NCI-H187 (cell line): ENCODE data around the gene CCL22.
"Not testable (repeated sequence)": the region's sequence is repeated elsewhere in the genome, so short reads cannot be mapped to it uniquely, and the experiment has no call there.

Experiments used
- DNase-seq, 2 experiments: peaks; one replicate each; lab custom pipeline; 2025; lab: John Stamatoyannopoulos, UW

Gene CCL22

GRCh38 chr16:57394444-57394843 lies 35.9 kb downstream of the CCL22 start:
- DNase-seq: no peak

- DNase-seq: no peak
These were observed 36.4 kb downstream of the CCL22 start for GRCh38 chr16:57395026-57395425.

- no peak for DNase-seq
These were observed 38.2 kb downstream of the CCL22 start for GRCh38 chr16:57396786-57397185.

GRCh38 chr16:57397493-57397892 lies 38.9 kb downstream of the CCL22 start:
- DNase-seq: not testable (repeated sequence)

GRCh38 chr16:57401943-57402640 lies 43.5 kb downstream of the CCL22 start:
- DNase-seq: no peak

- no peak for DNase-seq
These were observed 45.6 kb downstream of the CCL22 start, which contains the start of gene CCL17 for GRCh38 chr16:57403965-57404817. TSS of gene CCL17 (plus strand) at chr16:57404767. CDS start at chr16:57413933, 9,166 bp downstream.

- no peak for DNase-seq
These were observed 46.5 kb downstream of the CCL22 start for GRCh38 chr16:57405097-57405496.

GRCh38 chr16:57406881-57407280 lies 48.3 kb downstream of the CCL22 start:
- no peak for DNase-seq

GRCh38 chr16:57407521-57408353 lies 49.2 kb downstream of the CCL22 start:
- DNase-seq: no peak

- no peak for DNase-seq
These were observed 50.5 kb downstream of the CCL22 start for GRCh38 chr16:57409065-57409464.

GRCh38 chr16:57409870-57410587 lies 51.4 kb downstream of the CCL22 start:
- no peak for DNase-seq

GRCh38 chr16:57411362-57411976 lies 52.9 kb downstream of the CCL22 start:
- no peak for DNase-seq

- DNase-seq: no peak
These were observed 54.0 kb downstream of the CCL22 start for GRCh38 chr16:57412584-57412983.

- DNase-seq: no peak
These were observed 54.7 kb downstream of the CCL22 start for GRCh38 chr16:57413301-57413730.

- DNase-seq: no peak
These were observed 55.1 kb downstream of the CCL22 start for GRCh38 chr16:57413733-57414132.
